Panc1 (cell line): ENCODE data around the gene ATXN1. TPM values are rescaled to one million over a fixed set of nuclear protein-coding genes. Genes with fewer than 3 reads are reported as not detected.

Source experiments
- ATAC-seq: fragments of 200-7000 bp; cut with Tn5 transposase; 2 replicates; pipeline ENCODE4 v1.9.1; 2020; ENCODE audit warnings: mild to moderate bottlenecking, moderate library complexity
- BruUV-seq: library from RNA; stranded (reverse); fragments of 400-500 nt; replicated peaks from 2 replicates; lab custom pipeline; 2021; lab: Mats Ljungman, UMichigan
- CTCF ChIA-PET: fragments of 300-600 bp; sonication (Branson Sonifier 250); formaldehyde crosslinking; loops from one replicate; lab custom pipeline; 2022; ENCODE audit warnings: antibody characterized with exemption; lab: Charles Lee
- POLR2A ChIA-PET: fragments of 300-600 bp; sonication (Branson Sonifier 250); formaldehyde crosslinking; loops from one replicate; lab custom pipeline; 2022; ENCODE audit warnings: antibody characterized with exemption; lab: Charles Lee
- DNase-seq: peaks from one replicate; pipeline ENCODE4 v3.0.0-alpha.2; 2010; ENCODE audit warnings: low read depth, low spot score
- H3K27ac ChIP-seq: 2 replicates; pipeline ENCODE4 v1.5.1; 2011; ENCODE audit warnings: mild to moderate bottlenecking, low read length, inconsistent platforms
- H3K27me3 ChIP-seq: fragments of 200-500 bp; sonication (Bioruptor generic); 2 replicates; pipeline ENCODE4 v1.6.0; 2014; ENCODE audit warnings: low read length, inconsistent platforms; ENCODE audit not compliant: control insufficient read depth, insufficient read depth
- H3K36me3 ChIP-seq: fragments of 200-500 bp; sonication (Bioruptor generic); 2 replicates; pipeline ENCODE4 v1.5.1; 2014; ENCODE audit warnings: inconsistent platforms, mild to moderate bottlenecking, low read length, moderate library complexity; ENCODE audit not compliant: control insufficient read depth, insufficient read depth
- H3K4me1 ChIP-seq: 2 replicates; pipeline ENCODE4 v1.5.1; 2011; ENCODE audit warnings: inconsistent platforms, mild to moderate bottlenecking, low read length, moderate library complexity; ENCODE audit not compliant: control insufficient read depth, insufficient read depth
- H3K4me3 ChIP-seq, 2 experiments: 2 replicates each; pipeline ENCODE4 v1.5.1; 2011 to 2012; ENCODE audit warnings: low read depth in 2 of 2, low read length in 2 of 2, mild to moderate bottlenecking in 2 of 2, inconsistent platforms in 1 of 2, moderate library complexity in 1 of 2
- H3K9me3 ChIP-seq: fragments of 200-500 bp; sonication (Bioruptor generic); 2 replicates; pipeline ENCODE4 v1.5.1; 2014; ENCODE audit warnings: low read depth, mild to moderate bottlenecking, inconsistent platforms, low read length, moderate library complexity; ENCODE audit not compliant: control insufficient read depth, insufficient read depth
- POLR2AphosphoS5 ChIP-seq: IDR thresholded peaks from 2 replicates; pipeline ENCODE4 v1.6.1; 2012; ENCODE audit warnings: mild to moderate bottlenecking, low read depth, low read length, moderate library complexity
- SIN3A ChIP-seq: IDR thresholded peaks from 2 replicates; pipeline ENCODE4 v1.6.1; 2012; ENCODE audit warnings: low read depth, mild to moderate bottlenecking, low read length, moderate library complexity, borderline replicate concordance; ENCODE audit not compliant: insufficient read depth
- TCF7L2 ChIP-seq: IDR thresholded peaks from 2 replicates; pipeline ENCODE4 v1.6.1; 2011; ENCODE audit warnings: mild to moderate bottlenecking, low read depth, low read length, inconsistent platforms
- in situ Hi-C: cut with HindIII; loops from 2 replicates; pipeline ENCODE4 v1.10.0; 2016; ENCODE audit warnings: low sequenced_read_pairs, low pct_unique_long_range_greater_than_20kb
- intact Hi-C: fragments of 100-400 bp; cut with micrococcal nuclease; formaldehyde crosslinking; loops from one replicate; pipeline ENCODE4 v1.10.0; 2022; ENCODE audit not compliant: unreplicated experiment
- total RNA-seq: library from RNA; stranded (reverse); gene quantifications from one replicate; pipeline ENCODE4 v1.2.1, GENCODE V29; 2021; ENCODE audit not compliant: unreplicated experiment
- TF ChIP-seq, protein P1 (sequence below): fragments of 450-650 bp; IDR thresholded peaks from 2 replicates; pipeline ENCODE4 v1.5.1; 2017; ENCODE audit warnings: mild to moderate bottlenecking
- TF ChIP-seq, protein P2 (sequence below), 2 experiments: IDR thresholded peaks; 2 replicates each; pipeline ENCODE4 v1.6.1; 2011 to 2012; ENCODE audit warnings: low read depth in 2 of 2, control low read depth in 1 of 2, low read length in 1 of 2, mild to moderate bottlenecking in 1 of 2, moderate library complexity in 1 of 2; ENCODE audit not compliant: insufficient read depth in 1 of 2

Gene ATXN1
- total RNA-seq, 1 experiment from 2014 or later = 67.1 TPM

DNA sequence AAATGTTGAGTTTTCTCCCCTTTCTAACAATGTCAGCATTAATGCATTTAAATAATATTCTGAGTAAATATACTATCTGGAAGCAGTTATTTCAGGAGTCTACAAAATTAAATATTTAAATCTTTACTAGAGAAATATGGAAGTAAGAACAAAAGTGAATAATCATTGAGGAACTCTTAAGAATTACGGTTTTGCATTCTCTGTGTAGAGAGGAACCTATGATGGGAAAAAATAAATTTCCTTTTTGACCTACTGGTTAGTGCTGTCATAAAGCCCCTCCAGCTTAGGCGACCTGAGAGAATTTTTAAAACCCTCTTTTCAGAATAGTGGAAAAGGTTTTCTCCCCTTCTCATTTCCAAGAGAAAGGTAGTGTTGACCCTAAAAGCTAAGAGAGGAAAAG lies 64.8 kb downstream of the ATXN1 start:
- ChIA-PET CTCF (no interaction called here), POLR2A (no interaction called here)
- H3K4me1 ChIP-seq = peaks cover 54% of the 10 kb centered on the region
- no peak overlapping the region for H3K4me3 ChIP-seq
- in situ Hi-C loops = no loop called here
- H3K36me3 ChIP-seq = no peaks in the 10 kb centered on the region
- H3K27ac ChIP-seq = 0 out of 2 replicates have a peak overlapping the region, but pooled peaks have one; percentile 5
- intact Hi-C loops = no loop called here
- DNase-seq (no peak), ATAC-seq (no peak)
- no peaks in the 10 kb centered on the region for H3K27me3 ChIP-seq
- no peaks in the 10 kb centered on the region for H3K9me3 ChIP-seq
- no TSS peak for BruUV-seq
- TF ChIP-seq TCF7L2 = no peak
- TF ChIP-seq POLR2AphosphoS5 = no peak
- TF ChIP-seq, protein P1, sequence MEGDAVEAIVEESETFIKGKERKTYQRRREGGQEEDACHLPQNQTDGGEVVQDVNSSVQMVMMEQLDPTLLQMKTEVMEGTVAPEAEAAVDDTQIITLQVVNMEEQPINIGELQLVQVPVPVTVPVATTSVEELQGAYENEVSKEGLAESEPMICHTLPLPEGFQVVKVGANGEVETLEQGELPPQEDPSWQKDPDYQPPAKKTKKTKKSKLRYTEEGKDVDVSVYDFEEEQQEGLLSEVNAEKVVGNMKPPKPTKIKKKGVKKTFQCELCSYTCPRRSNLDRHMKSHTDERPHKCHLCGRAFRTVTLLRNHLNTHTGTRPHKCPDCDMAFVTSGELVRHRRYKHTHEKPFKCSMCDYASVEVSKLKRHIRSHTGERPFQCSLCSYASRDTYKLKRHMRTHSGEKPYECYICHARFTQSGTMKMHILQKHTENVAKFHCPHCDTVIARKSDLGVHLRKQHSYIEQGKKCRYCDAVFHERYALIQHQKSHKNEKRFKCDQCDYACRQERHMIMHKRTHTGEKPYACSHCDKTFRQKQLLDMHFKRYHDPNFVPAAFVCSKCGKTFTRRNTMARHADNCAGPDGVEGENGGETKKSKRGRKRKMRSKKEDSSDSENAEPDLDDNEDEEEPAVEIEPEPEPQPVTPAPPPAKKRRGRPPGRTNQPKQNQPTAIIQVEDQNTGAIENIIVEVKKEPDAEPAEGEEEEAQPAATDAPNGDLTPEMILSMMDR = no peak
- TF ChIP-seq SIN3A = no peak
- TF ChIP-seq, protein P2, sequence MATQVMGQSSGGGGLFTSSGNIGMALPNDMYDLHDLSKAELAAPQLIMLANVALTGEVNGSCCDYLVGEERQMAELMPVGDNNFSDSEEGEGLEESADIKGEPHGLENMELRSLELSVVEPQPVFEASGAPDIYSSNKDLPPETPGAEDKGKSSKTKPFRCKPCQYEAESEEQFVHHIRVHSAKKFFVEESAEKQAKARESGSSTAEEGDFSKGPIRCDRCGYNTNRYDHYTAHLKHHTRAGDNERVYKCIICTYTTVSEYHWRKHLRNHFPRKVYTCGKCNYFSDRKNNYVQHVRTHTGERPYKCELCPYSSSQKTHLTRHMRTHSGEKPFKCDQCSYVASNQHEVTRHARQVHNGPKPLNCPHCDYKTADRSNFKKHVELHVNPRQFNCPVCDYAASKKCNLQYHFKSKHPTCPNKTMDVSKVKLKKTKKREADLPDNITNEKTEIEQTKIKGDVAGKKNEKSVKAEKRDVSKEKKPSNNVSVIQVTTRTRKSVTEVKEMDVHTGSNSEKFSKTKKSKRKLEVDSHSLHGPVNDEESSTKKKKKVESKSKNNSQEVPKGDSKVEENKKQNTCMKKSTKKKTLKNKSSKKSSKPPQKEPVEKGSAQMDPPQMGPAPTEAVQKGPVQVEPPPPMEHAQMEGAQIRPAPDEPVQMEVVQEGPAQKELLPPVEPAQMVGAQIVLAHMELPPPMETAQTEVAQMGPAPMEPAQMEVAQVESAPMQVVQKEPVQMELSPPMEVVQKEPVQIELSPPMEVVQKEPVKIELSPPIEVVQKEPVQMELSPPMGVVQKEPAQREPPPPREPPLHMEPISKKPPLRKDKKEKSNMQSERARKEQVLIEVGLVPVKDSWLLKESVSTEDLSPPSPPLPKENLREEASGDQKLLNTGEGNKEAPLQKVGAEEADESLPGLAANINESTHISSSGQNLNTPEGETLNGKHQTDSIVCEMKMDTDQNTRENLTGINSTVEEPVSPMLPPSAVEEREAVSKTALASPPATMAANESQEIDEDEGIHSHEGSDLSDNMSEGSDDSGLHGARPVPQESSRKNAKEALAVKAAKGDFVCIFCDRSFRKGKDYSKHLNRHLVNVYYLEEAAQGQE (IDR thresholded peaks at IDR 0.05; ENCODE audit: insufficient read depth in 1 of 2, low read depth in 2 of 2, low read length in 1 of 2) = no peak

DNA sequence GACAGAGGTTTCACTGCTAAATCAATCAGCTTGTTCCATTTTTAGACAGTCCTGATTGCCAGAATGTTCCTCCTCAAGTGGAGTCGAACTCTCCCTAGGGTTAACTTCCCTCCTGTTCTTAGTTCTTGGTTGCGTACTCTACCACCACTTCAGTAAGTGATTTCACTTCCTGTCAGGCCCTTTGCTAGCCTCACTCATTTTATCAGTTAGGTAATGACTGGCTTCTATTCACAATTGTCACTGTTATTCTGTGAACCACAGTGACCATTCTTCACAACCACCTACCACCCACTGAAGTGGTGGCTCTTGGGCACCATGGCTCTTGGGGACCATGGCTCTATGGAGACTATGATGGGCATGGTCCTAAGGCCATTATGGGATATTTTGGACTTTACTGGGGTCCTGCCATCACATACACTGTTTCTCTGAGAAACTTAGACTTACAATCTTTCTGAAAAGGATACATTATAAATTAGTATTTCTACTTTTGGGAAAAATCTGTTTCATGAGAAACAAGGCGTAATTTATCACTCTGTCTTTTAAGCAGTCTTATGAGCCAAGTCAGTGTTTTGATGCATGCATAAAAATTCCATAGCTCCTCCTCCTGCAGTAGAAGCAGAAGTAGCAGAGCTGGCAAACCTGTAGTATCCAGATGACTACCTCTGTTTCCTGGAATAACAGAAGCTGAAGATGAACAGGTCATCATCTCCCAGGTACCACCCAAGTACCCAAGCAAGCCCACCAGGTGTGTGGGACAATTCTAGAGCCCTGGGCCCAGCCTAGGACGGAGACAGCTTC lies 66.3 kb downstream of the ATXN1 start:
- intact Hi-C loops = no loop called here
- no peak overlapping the region for H3K27ac ChIP-seq

More for the DNA sequence above, 66.3 kb downstream of the ATXN1 start:
- Histone ChIP-seq H3K9me3 (no peaks in the 10 kb centered on the region), H3K4me1 (peaks cover 51% of the 10 kb centered on the region), H3K36me3 (no peaks in the 10 kb centered on the region), H3K27me3 (no peaks in the 10 kb centered on the region), H3K4me3 (no peak overlapping the region)
- ATAC-seq = no peak
- TF ChIP-seq, protein P2 (IDR thresholded peaks at IDR 0.05; ENCODE audit: insufficient read depth in 1 of 2, low read depth in 2 of 2, low read length in 1 of 2) = no peak
- TF ChIP-seq, protein P1 = no peak
- TF ChIP-seq POLR2AphosphoS5 (no peak), TCF7L2 (no peak), SIN3A (no peak)
- no peak for DNase-seq
- POLR2A ChIA-PET = interaction anchor here (0.6 kb wide), 1 partner anchor 89 kb away, joined by 4 read pairs; no protein-coding TSS in a partner anchor
- BruUV-seq = no TSS peak
- CTCF ChIA-PET = no interaction called here
- in situ Hi-C loops = no loop called here
